HL-60 (cell line): ENCODE measurements around the gene FLT3LG.

Source experiments
- DNase-seq, 2 experiments: peaks; one replicate each; pipeline ENCODE4 v3.0.0-alpha.2; 2010 to 2020; ENCODE audit warnings: low read depth in 1 of 2, low spot score in 1 of 2
- H3K27ac ChIP-seq: fragments of 250-450 bp; sonication (Bioruptor Pico); replicated peaks from 2 replicates; pipeline ENCODE4 v1.5.1; 2020; ENCODE audit warnings: mild to moderate bottlenecking, moderate library complexity
- H3K27me3 ChIP-seq: fragments of 250-450 bp; sonication (Bioruptor Pico); 2 replicates; pipeline ENCODE4 v1.5.1; 2021; ENCODE audit warnings: mild to moderate bottlenecking, moderate library complexity; ENCODE audit not compliant: insufficient read depth, poor library complexity, severe bottlenecking
- H3K4me3 ChIP-seq: replicated peaks from 2 replicates; pipeline ENCODE4 v1.5.1; 2011; ENCODE audit warnings: mild to moderate bottlenecking, control low read depth, low read length; ENCODE audit not compliant: insufficient read depth
- GABPA ChIP-seq: IDR thresholded peaks from 2 replicates; pipeline ENCODE4 v1.6.1; 2012; ENCODE audit warnings: low read depth
- POLR2AphosphoS5 ChIP-seq: IDR thresholded peaks from 2 replicates; pipeline ENCODE4 v1.6.1; 2012; ENCODE audit warnings: low read depth
- REST ChIP-seq: IDR thresholded peaks from 2 replicates; pipeline ENCODE4 v1.6.1; 2012; ENCODE audit warnings: low read depth; ENCODE audit not compliant: insufficient replicate concordance
- SPI1 ChIP-seq: IDR thresholded peaks from 2 replicates; pipeline ENCODE4 v1.6.1; 2012; ENCODE audit warnings: low read depth, mild to moderate bottlenecking, borderline replicate concordance
- TF ChIP-seq, protein P1 (sequence below): IDR thresholded peaks from one replicate; pipeline ENCODE4 v1.5.1; 2011; ENCODE audit warnings: low read length, control low read depth, inconsistent platforms; ENCODE audit not compliant: insufficient read depth

The FLT3LG gene

GRCh38 chr19:49445997-49446396, 28.0 kb upstream of the FLT3LG start:
- H3K27ac ChIP-seq = no peak overlapping the region
- H3K4me3 ChIP-seq = no peak overlapping the region
- TF ChIP-seq POLR2AphosphoS5 = no peak
- no peak for TF ChIP-seq REST
- TF ChIP-seq, protein P1, sequence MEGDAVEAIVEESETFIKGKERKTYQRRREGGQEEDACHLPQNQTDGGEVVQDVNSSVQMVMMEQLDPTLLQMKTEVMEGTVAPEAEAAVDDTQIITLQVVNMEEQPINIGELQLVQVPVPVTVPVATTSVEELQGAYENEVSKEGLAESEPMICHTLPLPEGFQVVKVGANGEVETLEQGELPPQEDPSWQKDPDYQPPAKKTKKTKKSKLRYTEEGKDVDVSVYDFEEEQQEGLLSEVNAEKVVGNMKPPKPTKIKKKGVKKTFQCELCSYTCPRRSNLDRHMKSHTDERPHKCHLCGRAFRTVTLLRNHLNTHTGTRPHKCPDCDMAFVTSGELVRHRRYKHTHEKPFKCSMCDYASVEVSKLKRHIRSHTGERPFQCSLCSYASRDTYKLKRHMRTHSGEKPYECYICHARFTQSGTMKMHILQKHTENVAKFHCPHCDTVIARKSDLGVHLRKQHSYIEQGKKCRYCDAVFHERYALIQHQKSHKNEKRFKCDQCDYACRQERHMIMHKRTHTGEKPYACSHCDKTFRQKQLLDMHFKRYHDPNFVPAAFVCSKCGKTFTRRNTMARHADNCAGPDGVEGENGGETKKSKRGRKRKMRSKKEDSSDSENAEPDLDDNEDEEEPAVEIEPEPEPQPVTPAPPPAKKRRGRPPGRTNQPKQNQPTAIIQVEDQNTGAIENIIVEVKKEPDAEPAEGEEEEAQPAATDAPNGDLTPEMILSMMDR = no peak
- no peak for TF ChIP-seq GABPA
- TF ChIP-seq SPI1 = no peak
- DNase-seq = no peak
- H3K27me3 ChIP-seq = peaks cover 12% of the 10 kb centered on the region

DNA sequence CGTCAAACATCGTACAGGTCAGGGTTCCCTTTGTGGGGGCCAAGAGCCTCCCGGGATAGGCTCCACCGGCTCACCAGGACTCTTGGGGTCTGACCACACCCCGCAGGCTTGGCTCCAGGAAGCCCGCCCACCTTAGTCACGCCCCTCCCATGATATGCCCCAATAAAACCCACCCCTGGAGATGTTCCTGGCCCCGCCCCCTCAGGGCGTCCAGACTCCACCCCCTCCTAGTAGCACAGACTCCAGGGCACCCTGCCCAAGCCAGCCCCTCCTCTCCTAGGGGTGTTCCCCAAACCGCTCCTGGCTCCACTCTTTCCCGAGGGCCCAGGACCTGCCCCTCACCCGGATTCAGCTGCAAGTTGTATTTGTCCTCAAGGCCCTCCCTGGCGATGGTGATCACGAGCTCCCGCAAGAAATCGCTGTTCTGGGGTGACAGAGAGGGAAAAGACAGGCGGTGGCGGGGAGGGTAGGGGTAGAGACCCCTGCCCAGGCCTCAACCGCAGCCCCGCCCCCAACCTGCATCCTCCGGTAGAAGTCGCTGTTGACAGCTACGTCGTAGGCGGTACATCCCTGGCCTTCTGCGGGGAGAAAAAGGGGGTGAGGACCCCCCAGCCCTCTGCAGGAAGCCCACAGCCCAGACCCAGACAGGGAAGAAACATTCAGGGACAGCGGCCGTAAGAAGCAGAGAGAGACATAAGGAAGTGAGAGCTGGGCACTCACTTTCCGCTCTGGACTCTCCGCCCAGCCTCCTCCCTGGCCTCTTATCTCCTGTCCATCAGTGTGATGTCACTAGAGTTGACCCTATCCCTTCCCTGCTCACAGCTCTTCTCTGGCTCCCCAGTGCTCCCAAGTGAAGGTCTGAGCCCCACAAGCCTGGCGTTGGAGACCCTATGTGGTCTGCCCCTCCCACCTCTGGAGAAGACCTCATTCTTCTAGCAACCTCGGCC, 26.3 kb upstream of the FLT3LG start:
- no peak for DNase-seq
- Histone ChIP-seq H3K27me3 (no peaks in the 10 kb centered on the region), H3K4me3 (no peak overlapping the region), H3K27ac (no peak overlapping the region)
- TF ChIP-seq, protein P1 = no peak
- TF ChIP-seq POLR2AphosphoS5 (no peak), GABPA (no peak), SPI1 (no peak), REST (no peak)

DNA sequence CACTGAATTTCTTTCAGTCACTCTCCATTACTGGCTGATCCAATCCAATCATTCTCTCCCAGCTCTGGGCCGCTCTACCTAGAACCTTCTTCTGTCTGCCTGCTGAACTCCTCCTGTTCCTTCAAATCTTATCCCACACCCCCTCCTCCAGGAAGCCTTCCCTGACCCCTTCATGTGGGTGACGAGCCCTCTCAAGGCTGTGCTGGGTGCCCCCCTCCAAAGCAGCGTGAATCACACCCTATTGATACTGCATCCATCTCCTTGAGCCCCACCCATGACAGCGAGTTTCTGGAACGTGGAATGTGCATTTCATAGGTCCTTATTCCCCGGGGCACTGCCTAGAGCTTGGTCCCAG, 25.6 kb upstream of the FLT3LG start:
- no peaks in the 10 kb centered on the region for H3K27me3 ChIP-seq
- H3K4me3 ChIP-seq = no peak overlapping the region
- H3K27ac ChIP-seq = no peak overlapping the region
- TF ChIP-seq POLR2AphosphoS5 (no peak), SPI1 (no peak), REST (no peak)
- TF ChIP-seq, protein P1 = no peak
- DNase-seq = no peak
